ENCODE data around the gene EHF. TPM values are rescaled to one million over a fixed set of nuclear protein-coding genes. Genes with fewer than 3 reads are reported as not detected.

EHF gene
- total RNA-seq, 1 donor from 2014 or later, result not detected

DNA sequence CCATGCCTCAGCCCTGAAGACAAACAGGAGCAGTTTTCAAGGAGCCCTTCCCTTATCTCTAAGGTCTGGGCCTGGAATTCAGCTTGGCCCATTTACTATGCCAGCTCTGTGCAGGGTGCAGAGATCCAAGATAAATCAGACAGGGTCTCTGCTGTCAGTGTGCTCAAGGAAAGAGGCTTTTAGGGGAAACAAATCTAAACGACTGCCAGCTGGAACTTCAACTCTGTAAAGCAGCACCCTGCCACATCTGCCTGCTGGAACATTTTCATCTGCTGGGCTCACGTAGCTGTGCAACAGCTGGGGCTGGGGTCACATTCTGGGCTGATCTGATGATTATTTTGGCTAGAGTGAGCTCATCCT is 19.8 kb upstream of the EHF start:
- intact Hi-C loops (cut with micrococcal nuclease), result no loop called here

DNA sequence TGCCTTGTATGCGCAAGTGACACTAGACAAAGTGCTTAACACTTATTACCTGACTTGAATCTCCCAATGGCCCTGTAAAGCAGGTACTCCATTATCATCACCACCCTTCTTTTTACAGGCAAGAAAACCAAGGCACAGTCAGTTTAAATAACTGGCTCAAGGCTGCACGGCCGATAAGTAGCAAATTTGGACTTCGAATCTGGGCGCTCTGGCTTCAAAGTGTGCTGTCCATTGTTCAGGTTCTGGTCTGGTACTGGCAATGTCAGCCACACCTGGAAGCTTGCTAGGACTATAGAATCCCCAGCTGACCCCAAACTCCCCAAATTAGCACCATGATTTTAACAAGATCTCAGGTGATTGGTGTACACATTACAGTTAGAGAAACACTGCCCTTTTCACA is 19.3 kb upstream of the EHF start:
- intact Hi-C loops (cut with micrococcal nuclease), result no loop called here

DNA sequence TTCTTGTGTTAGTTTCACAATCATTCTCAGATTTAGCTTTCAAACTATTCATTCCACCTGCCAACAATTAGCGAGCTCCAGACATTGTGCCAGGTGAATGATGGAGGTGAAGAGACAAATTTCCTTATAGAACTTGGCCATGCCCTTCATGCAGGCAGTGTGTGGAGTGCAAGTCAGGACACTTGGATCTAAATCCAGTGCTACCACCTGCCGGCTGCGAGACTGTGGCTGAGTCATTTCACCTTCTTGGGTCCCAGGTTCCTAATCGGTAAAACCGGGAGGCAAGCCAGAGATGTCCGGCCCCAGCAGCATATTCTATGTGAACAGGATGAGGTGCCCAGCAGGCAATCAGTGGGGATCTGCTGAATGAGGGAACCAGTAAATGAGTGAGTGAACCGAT is 18.6 kb upstream of the EHF start:
- intact Hi-C loops (cut with micrococcal nuclease), result no loop called here

DNA sequence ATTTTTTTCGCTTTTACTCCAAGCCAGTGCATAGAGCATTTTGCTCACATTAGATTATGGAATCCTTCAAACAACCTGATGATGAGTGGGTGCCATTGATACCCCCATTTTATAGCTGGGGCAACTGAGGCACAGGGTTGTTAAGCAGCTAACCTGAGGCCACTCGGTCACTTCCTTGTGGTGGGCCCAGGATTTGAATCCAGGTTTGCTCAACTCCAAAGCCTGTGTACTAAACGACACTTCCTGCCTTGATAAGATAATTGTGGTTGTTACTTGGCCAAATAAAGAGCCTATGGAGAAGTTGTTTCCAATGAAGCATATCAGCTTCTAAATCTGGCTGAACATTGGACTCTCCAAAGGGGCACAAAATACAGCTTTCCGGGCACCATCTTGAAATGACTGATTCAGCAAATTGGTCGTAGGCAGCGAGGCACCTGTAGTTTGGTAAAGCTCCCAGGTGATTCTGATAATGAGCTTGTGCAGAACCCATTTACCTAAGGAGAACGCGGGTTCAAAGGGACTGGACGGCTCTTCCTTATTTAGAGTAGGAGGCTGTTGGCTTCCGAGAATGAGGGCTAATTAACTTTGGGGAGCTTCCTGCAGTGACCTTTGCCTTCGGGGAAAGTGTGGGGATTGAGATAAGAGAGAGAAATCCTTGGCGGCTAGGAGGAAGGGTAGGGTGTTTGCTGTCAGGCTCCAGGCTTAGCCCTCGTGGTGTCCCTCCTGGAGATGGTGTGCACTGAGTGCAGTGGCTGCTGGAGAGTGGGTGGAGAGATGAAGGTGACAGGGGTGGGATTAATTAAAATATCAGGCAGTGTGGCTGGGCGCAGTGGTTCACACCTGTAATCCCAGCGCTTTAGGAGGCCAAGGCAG is 17.5 kb upstream of the EHF start:
- intact Hi-C loops (cut with micrococcal nuclease), result no loop called here

DNA sequence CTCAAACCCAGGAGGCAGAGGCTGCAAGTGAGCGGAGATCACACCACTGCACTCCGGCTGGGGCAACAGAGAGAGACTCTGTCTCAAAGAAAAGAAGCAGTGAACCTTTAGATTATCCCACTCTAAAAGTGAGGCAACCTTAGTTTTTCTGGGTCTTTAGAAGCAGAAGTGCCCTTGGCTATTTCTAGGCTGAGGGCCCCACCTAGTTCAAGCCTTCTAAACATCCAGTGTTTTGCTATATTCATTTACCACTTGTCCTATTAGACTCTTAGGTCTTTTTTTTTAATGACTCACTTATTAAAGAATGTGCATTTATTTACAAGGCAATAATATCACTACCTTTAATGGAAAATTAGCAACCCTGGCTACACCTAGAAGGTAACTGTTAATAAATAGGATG is 16.7 kb upstream of the EHF start:
- intact Hi-C loops (cut with micrococcal nuclease), result no loop called here

DNA sequence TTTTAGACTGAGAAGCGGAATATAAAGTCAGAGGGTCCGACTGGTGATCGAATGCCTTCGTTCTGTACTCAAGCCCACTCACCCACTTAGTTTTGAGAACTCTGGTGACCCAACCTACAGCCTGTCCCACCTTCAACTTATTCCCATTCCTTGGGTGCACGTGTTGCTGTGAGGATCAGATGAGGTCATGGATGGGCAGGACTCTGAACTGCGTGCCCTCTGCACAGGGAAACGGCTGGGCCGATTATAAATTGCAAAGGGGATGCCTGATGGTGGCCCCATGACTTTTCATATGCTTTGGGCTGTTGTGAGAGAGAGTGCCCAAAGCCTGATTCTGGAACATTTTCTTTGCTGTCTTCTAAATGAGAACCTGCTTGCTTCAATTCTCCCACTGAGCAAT is 16.0 kb upstream of the EHF start:
- intact Hi-C loops (cut with micrococcal nuclease), result no loop called here

DNA sequence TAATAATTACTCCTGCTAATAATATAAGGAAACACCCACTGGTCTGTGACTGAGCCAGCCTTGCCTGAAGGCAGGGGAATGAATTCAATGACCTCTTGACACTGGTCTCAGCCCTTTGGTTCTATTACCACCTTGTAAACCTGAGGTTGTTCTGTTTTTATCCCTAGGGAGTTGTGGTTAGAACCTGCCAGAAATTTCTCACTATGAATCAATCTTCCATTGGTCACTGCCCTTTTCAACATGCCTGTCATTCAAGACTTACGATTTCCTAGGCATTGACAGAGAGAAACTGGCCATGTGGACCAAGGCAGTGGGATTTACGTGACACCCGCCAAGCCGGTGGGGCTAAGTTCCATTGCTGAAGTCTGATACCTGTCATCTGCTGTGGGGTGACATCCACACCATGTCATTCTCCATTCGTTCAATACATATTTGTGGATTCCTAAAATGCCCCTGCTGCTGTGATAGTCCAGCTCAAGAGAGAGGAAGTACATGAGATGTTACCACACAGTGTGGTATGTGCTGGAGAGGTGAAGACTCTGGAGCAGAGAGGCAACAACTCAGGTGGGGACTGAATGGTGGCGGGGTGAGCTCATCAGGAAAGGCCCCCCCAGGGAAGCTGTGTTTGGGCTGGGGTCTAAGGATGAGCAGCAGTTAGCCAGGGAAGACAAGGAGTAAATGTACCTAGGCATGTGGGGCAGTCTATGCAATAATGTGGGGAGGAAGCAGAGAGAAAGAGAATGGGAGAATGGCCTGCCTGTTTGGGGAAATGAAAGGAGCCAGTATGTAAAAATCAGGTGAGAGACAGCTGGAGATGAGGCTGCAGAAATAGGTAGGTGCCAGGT is 15.2 kb upstream of the EHF start:
- intact Hi-C loops (cut with micrococcal nuclease), result no loop called here

DNA sequence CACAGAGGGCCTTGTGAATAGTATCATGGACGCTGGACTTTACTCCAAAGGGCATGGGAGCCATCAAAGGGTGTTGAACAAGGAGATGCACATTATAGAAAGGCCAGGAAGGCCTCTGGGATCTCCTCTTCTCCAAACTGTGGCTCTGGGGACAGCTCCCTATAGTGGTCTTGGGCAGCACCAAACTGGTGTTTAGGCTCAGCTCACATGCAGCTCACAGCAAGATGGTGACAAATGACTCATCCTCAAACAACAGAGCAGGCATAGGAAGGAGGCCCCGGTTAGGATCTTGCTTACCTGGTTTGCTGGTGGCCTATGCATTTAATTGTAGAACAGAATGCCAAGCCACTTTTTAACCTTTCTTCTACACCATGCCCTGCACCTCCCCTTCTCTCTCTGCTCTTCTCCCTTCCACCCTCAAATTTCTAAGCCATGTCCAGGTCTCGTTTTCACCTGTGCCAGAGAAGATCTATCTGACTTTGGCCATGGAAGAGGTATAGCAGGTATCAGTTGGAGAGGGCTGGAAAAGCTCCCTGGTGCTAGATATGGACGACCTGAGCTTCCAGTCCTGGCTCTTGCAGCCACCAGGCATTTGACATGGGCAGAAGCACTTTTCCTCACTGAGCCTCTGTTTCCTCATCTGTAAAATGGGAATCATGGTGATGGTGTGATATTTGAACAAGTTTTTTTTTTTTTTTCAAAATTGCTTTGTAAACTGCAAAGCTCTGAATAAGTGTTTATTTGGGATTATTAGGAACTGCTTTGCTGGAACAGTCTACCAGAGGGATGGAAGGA is 14.4 kb upstream of the EHF start:
- intact Hi-C loops (cut with micrococcal nuclease), result no loop called here

DNA sequence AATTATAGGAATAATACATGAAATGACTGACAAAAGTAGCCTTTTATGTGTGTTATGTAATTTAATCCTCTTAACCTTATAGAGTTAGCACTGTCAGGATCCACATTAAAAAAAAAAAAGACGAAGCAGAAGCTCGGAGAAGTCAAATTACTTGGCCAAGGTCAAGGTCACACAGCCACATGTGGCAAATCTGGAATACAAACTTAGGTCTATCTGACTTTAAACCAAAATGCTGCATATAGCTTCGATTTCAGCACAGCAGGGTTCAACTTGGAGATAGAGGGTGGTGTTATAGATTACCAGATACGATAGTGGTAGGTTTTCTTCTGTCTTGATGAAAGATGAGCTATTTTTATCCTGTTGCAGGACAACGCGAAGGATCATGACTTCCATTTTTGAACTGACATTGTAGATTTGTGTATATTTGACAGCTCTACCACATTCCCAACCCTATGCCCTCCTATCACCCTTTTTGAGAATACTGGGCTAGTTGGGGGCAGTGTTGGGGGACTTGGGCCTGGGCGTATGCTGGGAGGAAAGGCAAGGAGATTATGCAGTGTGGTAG is 11.6 kb upstream of the EHF start:
- intact Hi-C loops (cut with micrococcal nuclease), result no loop called here

DNA sequence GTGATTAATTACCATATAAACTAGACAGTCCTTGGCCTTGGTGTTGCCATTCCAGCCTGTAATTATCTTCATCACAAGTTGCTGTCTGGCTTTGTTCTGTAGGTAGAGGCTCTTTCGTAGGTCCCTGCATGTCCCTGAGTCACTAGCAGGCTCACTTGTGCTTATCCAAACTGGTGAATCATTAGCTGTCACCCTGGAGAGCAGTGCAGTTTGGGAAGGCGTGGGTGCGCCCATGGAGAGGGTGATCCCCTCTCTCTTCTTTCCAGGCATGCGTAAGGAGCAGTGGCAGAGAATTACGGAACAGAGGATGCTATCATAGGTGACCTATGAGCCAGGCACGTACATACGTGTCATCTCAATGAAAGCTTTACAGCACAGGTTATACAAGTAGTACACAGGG is 11.0 kb upstream of the EHF start:
- intact Hi-C loops (cut with micrococcal nuclease), result no loop called here

DNA sequence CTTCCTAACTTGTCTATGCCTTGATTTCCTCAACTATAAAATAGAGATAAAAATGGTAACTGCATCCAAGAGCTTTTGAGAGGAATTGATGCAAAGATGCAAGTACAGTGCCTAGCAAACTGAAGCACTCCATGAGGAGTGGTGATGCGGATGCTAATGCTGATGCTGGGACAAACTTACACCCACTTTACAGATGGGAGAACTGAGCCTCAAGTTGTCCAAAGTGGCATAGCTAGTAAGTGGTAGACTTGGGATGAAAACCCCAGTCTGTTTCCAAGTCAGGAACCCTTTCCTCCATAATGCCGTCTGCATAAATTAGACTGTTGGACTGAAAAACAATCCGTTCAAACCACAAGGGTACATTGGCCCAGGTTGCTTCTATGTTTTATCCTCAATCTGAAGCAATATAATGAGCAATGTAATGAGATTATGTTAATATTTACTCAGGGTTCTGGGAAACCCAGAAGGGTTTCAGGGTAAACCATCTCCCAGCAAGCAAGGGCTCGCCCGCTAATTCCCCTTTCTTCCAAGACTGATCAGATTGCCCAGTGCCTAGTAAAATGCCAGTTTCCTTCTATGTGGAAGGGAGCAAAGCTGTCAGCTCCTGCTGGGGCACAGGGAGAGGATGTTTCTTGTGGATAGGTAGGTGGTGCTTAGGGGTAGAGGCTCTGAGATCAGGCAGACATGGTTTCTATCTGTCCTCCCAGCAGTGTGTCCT is 10.4 kb upstream of the EHF start:
- intact Hi-C loops (cut with micrococcal nuclease), result no loop called here

DNA sequence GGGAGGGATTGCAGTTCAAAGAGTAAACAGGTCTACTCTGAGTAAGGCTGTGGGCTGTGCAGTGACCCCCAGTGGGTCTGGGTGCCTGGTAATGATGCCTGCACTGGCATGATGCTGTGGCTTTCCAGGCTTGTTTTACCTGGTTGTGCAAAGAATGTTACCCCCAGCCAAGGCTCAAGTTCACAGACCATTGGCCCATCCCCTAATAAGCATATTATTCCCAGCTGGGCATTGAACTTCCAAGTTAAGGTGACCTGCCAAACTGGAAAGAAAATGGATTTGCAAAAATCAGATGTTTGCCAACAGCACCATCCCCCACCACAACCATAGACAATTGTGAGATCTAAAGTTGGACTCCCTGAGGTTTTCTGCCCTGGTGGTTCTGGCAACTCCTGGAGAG is 7.9 kb upstream of the EHF start:
- intact Hi-C loops (cut with micrococcal nuclease), result no loop called here

DNA sequence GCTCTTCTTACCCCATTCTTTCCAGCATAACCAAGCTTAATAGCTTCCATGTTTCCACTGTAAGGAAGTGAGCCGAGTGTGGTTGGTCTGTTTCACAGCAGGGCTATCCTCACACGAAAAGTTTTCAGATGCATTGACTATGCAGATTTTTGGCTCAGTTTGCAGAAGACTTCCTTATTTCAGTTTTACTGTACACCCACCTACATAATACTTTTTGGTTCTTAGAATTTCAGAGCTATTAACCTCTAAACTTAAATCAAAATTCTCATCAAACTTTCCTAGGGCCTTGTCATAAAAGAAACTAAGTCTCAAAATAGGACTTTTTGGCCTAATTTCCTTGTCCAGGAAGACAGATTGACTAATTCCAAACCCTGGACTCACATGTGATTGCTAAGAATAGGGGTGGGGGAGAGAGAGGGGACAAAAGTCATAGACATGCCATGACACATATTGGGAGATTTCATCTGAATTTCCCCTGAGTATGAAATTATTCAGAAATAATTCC is 7.3 kb upstream of the EHF start:
- intact Hi-C loops (cut with micrococcal nuclease), result no loop called here

DNA sequence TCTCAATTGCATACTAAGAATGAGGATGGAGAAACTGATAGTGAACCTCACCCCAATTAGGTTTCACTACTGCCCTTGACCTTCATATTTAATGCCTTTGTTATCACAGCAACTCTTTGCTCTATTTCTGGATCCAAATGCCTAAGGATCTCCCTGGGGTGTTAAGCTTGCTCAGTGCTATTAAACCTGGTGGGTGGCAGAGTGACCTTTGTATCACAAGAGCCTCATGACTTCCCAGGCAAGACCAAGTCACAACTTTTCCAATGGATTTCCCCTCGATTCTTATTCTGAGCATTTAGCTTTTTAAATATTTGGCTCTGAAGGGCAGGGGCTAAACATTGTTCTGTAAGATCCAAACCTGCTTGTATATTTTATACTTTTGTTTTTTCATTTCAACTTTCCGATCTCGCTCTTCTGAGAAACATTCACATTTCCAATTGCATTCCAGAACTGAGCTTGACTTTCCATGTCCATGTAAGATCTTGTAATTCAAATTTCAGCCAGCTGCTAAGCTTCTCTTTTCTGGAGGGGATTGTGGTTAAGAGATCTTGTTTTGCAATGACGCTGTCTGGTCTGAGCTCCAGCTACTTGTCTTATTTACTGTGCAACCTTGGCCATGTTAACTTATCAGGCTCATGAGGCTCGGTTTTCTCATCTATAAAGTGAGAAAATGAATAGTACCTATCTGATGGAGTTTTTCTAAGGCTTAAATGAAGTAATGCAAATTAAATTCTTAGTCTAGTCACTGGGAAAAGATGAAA is 6.4 kb upstream of the EHF start:
- intact Hi-C loops (cut with micrococcal nuclease), result no loop called here

DNA sequence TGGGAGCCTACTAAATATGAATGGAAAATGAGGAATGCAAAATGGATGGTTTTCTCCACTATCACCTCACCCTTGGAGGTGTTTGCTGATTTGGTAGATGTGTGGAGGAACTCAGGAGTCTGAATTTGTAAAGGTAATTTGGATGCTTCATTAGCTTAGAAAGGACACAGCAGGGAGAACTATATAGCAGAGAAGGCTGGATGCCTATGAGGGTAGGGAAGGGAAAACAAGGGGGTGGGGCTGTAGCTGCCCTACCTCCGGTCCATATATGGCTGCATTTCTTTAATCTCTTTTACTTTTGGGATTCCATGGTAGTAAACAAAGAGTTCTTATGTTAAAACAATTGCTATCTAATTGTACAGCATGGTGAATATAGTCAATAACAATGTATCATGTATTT is 4.8 kb upstream of the EHF start:
- intact Hi-C loops (cut with micrococcal nuclease), result no loop called here

DNA sequence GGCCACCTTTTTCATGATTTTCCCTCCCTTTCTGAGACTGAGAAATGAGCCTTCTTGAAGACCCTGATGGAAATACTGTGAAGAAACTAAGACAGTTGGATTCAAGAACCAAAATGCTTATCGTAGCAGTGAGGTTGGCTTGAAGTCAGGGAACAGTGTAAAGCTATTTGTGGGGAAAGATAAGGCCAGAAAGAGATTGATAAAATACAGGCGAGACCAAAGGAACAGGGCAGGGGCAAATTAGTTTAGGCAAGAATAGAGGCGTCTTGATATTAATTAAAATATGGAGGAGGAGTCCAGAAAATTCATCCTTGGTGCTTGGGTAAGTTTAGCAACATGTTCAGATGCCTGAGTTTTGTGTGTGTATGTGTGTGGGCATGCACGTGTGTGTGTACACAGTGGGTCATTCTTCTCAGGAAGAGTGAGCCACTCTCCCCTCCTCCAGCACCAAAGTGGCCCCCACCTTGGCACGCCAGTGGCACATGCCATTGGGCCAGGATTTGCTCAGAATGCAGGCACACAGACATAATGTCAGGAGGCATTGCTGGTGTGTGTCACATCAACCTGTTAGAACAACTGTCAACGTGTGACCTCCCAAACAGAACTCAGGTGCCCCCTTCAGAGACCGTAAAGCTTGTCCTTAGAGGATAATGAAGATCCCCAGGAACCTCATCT is 3.9 kb upstream of the EHF start:
- intact Hi-C loops (cut with micrococcal nuclease), result no loop called here

DNA sequence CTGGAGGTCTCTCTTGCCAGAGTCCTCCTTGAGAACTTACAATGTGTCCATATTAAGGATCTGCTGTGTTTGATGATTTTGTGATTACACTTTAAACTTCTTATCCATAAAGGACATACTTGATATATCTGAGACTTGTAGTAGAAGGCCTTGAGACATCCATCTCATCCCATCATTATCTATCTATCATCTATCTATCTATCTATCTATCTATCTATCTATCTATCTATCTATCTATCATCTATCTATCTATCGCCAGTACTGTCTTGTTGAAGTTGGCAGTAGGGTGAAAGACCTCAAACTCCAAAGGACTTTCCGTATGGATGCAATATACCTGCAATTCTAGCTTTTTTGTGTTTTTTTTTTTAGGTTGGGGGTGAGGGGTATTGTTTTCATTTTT is 2.5 kb upstream of the EHF start:
- intact Hi-C loops (cut with micrococcal nuclease), result no loop called here

DNA sequence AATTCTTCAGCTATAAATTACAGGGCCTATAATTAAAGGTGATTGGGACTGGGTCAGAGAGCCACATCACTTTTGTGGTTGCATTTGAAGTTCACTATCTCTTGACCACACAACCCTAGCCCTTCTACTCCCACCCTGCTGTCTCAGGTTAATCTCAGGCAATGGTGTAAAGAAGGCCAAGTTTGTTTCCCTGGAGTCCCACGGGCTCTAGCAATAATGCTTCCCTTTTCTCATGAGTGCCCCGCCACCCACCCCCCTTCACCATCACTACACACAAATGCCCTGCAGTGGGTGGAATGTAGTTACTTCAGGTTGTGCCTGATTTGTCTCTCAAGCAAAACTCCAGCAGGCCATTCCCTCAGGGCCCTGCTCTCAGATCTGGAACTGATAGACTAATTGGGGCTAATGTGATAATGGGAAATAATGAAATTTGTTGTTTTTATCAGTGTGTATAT is 1.8 kb upstream of the EHF start:
- intact Hi-C loops (cut with micrococcal nuclease), result no loop called here

DNA sequence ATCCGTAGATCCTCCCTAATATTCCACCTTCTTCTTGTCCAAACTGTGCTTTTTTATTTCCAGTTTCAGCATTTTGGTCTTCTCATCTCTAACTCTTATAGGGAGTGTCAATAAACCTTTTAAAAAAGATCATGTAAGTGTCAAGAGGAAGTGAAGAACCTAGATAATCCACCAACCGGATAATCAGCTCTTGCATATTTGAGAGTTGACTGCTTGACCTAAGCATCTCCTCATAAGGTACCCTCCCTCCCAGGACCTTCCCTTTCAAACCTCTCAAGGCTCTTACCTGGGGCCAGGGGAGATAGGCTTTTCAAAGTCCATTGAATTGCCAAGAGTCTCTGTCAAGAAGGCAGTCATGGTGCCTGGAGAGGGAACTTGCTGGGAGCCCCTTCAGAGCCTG is 691 bp upstream of the EHF start:
- intact Hi-C loops (cut with micrococcal nuclease), result no loop called here

Measured in T-helper 2 cell treated with Interferon-gamma antibody and Interleukin-4, amounts not matched to agents 100 ng/mL and 5 ng/mL, for 36 hours (primary cell).